GM12872 (cell line): ENCODE measurements around the gene EPHA8.

Source experiments
- TF ChIP-seq, protein P1 (sequence below): IDR thresholded peaks from 3 replicates; pipeline ENCODE4 v1.5.1; 2011; ENCODE audit warnings: low read depth, mild to moderate bottlenecking, low read length, moderate library complexity; ENCODE audit not compliant: insufficient read depth

Gene EPHA8

DNA sequence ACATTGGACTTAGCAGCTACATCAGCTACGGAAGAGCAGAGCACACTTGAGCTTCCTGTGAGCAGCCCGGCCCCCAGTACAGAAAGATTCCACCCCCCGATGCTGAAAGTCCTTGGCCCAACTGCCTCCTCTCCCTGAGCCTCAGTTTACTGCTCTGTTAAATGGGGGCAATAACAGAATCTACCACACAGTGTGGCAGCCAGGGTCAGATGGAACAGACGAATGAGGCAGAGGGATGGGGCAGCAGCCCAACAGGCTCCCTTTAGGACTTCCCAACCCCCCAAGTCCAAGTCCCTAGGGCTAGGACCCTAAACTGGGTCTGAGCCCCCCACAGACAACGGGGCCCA, 50.3 kb downstream of the EPHA8 start:
- TF ChIP-seq, protein P1, sequence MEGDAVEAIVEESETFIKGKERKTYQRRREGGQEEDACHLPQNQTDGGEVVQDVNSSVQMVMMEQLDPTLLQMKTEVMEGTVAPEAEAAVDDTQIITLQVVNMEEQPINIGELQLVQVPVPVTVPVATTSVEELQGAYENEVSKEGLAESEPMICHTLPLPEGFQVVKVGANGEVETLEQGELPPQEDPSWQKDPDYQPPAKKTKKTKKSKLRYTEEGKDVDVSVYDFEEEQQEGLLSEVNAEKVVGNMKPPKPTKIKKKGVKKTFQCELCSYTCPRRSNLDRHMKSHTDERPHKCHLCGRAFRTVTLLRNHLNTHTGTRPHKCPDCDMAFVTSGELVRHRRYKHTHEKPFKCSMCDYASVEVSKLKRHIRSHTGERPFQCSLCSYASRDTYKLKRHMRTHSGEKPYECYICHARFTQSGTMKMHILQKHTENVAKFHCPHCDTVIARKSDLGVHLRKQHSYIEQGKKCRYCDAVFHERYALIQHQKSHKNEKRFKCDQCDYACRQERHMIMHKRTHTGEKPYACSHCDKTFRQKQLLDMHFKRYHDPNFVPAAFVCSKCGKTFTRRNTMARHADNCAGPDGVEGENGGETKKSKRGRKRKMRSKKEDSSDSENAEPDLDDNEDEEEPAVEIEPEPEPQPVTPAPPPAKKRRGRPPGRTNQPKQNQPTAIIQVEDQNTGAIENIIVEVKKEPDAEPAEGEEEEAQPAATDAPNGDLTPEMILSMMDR: no peak

DNA sequence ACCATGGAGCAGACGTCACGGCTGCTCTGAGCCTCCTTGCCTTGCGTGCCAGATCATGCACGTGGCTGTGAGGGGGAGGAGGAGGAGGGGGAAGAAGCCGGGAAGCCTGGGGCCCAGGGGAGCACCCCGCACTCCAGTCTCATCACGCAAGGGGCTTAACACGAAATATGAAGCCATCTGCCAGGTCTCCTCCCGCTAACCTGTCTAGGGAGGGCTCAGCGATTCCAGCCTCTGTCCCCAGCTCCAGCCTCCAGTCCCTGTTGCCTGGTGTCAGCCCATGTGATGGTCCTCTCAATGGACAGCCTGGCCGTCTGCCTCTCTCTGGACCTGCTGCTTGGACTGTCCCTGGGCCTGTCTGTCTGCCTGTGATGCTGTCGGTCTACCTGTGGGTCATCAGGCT, 50.7 kb downstream of the EPHA8 start:
- TF ChIP-seq, protein P1: no peak

DNA sequence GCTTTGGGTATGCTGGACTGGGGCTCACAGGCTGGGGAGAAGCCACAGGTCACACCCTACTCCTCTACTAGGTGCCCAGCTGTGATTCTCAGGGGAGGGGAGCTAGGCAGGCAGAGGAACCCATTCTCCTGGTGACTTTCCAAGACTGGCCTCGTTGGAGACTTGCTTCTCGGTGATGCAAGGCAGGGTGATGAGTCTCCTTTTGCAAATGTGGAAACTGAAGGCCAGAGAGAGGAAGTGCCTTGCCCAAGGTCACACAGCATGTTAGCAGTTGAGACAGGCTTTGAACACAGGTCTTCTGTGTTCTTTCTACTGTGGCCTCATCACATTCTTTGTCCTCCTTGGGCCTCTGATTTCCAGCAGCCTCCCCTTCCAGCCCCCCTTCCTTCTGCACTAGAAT, 52.6 kb downstream of the EPHA8 start:
- TF ChIP-seq, protein P1: no peak

DNA sequence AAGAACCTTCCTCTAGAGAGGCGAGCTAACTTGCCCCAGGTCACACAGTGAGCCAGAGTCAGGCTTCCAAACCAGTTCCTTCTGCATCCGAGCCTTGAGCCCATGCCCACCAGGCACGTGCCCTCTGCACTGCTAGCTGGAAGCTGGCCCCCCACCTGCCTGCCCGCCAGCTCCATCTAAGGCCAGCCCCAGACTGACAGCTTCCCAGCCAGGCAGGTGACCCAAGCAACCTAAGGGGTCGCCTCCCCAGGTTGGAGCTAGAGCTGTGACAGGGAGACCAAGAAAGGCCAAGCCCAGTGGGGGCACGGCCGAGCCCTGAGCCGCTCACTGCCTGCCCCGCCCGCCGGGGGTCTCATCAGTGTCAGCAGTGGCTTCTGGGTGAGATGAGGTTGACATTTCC, 53.3 kb downstream of the EPHA8 start:
- TF ChIP-seq, protein P1: no peak

DNA sequence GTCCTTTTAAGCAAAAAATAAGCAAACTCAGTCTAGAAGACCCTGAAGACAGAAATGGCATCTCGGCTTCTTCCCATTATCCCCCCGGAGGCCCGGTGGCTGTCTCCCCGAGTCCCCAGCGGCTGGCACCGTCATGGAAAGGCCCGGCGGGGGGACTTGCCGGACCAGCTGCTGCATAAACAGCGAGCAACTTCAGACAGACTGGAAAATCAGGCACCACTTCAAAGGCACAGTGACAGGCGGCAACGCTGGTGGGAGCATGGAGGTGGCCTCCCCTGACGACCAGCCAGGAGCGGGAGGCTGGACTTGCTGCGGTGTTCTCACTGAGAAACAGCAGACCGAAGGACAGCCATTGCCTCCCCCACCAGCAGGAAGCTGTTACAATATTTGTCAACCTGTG, 54.8 kb downstream of the EPHA8 start:
- TF ChIP-seq, protein P1: no peak

DNA sequence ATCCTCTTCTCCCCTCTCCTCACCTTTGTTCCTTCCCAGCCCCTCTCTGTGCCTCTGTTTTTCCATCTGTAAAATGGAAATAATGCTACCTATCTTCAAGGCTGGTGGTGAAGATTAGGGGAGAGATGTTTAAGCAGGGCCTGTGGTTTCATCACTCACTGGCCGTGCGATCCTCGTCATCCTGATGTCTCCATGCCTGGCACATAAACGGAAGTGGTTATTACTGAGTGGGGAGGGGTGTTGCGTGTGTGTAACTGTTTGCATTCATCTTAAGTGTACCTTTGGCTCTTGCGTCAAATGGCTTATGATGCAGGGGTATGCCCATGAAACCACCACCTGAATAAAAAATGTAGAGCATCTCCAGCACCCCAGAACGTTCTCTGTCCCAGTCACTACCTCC, 56.0 kb downstream of the EPHA8 start:
- TF ChIP-seq, protein P1: no peak

DNA sequence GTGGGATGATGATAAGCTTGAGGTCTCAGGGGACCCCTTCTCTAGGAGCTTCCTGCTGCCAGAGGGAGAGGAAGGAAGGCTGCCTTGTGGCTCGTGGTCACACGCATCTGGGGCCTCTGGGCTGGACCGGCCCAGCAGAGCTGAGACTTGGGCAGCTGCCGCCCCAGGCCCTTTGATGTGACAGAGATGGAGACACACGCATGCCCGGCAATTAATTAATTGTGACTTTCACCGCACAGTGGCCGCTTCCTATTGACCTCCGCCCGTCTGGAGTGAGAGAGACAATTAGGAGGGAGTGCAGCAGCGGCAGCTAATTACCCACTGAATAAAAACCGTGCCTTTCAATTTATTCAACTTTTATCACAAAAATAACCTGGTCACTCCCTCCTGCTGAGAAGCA, 56.5 kb downstream of the EPHA8 start:
- TF ChIP-seq, protein P1: no peak

DNA sequence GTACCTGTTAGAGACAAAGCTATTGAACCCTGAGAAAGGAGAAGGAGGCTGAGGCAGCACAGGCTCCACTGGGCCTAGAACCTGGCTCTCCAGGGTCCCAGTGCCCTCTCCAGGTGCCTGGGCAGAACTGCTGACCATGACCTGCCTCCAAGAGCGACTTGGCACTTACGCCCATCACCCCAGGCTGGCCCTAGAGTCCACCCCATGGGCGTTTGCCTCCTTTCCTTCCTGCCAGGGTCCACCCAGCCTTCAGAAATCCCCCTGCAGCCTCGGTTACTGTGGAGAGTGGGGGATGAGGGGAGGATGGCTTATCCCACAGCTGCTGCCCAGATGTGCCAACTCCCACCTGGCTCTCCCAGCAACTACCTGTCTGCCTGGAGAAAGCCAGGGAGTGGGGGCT, 58.5 kb downstream of the EPHA8 start:
- TF ChIP-seq, protein P1: no peak
